GM19455 (cell line): ENCODE measurements around the gene LRRC19.

ENCODE experiments used
- ATAC-seq: cut with Tn5 transposase; IDR thresholded peaks from one replicate; pipeline ENCODE4 v1.9.1; 2021; ENCODE audit not compliant: unreplicated experiment

The LRRC19 gene

DNA sequence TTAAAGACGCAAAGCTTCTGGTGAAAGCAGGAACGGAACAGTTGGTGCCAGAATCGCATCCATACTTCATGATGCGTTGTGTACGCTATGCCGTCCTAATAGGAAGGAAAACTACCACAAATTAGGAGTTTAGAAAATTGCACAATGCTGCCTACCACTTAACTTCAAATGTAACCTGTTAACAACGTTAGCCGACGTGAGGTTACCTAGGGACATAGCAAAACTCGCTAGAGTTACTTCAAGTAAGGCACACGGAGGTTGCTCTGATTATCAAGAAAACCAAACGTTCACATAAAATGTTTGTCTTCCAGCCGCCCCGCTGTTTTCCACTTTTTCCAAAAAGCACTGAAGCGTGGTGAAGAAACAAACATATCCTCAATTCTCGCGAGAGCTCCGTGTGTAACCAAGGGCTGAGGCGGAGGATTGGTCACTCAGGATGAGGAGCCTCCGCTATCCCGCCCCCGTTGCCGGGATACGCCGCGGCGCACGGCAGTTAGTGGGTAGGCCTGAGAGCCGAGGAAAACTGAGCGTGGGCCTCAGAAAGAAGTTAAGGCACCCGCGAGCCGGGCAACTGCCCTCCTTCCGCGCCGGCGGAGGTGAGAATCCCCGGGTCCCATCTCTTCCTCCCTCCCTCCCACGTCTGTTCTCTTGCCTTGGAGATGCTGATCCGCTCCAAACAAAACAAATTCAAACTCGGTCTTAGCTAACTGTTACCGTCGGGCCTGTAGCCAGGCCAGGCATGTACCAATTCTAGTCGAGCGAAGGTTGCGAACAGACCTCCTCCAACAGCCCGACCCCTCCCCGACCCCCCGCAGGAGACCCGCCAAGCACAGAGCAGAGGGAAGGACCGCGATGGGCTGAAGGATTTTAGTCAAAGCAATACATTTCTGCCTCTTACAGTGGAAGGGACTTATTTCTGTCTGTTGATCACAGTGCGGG lies 49.3 kb downstream of the LRRC19 start, which contains the start of gene IFT74:
Gene IFT74, plus strand, starts transcription at position 492 of the 939 bp plus-strand sequence. CDS start 5,556 bp downstream, outside the sequence.
- peak; percentile 100 for ATAC-seq

DNA sequence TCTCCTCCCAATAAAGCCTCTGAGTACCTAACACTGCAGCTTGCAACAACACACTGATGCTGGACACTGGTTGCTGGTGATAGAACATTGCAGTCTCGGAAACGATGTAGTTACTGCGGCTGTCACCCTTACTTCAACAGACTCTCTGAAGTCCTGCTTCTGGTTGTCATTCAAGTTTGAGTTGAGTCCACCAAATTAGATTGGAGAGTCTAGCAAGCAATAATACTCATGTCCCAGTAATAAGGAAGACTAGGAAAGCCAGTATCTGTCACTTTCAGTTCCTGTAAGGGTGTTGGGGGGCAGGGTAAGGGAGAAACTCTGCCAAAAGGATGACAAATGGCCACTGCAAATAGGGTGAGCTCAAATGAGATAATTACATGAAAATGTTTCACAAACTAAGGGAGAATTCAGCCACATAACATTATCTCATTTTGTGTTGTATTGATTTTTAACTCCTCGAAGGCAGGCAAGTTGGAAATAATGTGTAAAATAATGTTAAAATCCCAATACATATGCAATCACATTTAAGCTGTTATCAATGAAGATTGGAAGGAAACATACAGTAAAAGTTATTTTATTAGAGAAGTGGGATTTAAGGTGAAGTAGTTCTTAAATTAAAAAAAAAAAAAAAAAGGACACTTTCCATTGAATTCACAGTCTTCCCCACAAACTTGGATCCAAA lies 50.1 kb downstream of the LRRC19 start:
- ATAC-seq: no peak

DNA sequence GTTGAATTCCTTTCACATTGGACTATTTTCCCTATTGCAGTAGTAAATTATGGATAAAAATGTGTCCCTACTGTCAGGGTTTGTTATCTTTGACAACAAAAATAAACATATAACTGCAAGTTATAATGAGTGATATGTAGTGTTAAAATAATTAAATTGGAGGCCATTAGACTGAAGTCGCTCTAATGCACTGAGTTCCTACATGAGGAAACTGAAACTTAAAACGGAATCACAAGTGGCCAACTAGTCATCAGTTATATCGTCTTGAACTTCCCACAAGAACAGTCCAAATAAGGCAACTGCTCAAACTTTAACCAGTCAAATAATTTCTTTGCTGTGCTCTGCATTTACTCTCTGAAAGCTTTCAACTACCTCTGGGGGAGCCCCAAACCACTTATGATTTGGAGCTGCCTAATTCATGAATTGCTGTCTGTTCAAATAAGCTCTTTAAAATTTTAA lies 51.4 kb downstream of the LRRC19 start:
- no peak for ATAC-seq

DNA sequence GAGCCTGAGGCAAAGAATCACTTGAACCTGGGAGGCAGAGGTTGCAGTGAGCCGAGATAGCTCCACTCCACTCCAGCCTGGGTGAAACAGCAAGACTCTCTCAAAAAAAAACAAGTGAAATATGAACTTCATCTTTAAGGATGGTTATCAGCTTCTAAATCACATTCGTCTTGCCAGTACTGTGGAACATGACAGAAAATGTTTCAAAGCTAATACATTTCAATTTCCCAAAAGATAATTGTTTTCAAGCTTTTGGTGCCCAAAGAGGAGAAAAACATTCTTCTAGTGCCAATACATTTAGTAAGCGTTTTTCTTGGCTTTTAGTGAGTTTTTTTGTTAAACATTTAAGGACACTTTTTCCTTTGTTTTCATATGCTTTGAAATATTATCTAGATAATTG lies 53.7 kb downstream of the LRRC19 start:
- no peak for ATAC-seq

DNA sequence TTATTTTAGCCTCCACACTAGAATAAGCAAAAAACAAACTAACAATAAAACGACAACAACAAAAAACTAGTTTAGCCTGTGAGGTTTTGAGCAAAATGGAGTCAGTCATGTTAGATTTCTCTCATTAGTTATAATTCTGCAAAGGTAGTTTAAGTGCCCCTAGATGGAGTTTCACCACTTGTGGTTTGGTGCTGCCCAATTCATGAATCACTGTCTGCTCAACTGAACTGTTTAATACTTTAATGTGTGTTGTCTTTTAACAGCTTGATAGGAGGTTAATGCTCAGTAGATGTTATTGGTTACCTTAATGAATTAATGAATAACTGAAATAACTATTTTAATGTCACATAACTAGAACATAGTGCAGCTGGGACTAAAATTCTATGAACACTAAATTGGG lies 55.0 kb downstream of the LRRC19 start:
- no peak for ATAC-seq

DNA sequence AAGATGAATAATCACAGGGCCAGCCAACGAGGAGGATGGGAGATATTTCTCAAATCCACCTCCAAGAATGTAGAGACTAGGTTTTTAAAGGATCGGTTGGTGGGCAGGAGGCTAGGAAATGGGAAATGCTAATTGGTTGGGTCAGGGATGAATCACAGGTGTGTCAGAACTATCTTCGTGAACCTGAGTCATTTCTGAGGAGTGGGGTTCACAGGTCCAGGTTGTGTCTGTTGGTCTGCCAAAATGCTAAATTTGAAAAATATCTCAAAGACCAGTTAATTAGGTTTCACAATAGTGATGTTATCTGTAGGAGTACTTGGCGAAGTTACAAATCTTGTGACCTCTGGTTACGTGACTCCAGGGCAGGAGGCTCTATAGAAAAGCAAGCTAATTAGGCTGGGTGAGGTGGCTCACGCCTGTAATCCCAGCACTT lies 55.8 kb downstream of the LRRC19 start:
- no peak for ATAC-seq

DNA sequence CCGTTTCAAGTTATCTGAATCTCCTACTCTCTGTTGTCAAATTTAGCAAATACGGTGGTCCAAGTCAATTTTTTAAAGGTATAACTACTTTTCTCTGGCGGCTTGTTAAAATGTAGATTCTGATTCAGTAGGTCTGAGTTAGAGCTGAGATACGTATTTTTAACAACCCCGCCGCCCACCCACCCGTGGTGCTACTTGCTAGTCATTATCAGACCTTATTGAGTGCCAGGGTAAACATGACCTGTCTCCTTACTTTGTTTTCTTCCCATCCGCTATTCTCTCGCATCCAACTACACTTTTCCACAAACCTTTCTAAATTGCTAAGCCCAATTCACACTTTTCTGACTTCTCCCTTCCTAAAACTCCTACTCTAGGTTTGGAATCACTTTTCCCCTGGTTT lies 57.7 kb downstream of the LRRC19 start:
- no peak for ATAC-seq

DNA sequence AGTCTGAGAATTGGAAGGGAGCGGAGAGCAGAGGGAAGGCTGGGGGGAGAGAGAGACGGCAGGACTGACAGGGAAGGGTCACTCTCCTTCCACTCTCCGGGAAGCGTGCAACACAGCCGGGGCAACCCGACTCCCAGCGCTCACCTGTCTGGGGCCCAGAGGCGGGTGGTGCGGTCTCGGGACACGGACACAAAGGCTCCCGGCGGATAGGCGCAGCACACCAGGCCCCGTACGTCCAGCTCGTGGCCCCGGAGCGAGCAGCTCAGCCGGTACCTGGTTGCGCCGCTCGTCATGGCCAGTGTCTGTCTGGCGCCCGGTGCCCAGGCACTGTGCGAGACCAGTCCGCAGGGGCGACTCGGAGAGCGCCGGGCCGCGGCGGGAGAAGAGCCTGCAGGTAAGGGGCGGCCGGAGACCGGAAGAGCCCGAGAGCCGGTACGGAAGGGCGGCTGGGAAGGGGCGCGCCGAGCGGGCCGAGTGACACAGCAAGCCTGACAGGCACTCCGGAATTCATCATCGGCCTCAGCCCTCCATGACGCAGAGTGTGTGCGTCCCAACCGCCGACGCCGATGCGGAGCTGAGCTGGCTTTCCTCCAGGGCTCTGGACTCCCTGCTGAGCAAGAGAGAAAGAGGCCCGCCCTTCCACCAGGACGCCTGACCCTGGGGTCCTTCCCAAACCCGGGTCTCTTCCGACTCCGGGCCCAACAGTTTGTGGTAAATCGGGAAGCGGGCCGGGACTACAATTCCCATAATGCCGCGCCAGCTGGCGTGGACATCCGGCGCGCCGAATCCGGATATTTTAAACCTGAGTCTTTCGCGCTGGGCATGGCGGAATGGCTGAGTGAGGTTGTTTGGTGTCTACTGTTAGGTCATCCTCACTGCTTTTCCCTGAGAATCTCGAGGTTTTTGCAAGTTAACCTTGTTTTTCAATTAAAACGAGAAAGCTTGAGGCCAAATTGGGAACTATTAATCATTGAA lies 58.4 kb downstream of the LRRC19 start, which contains the start of gene PLAA:
Gene PLAA, minus strand, starts transcription at position 490 of the 975 bp plus-strand sequence. Its CDS starts 197 bp downstream, at position 293.
- peak; percentile 99 for ATAC-seq

DNA sequence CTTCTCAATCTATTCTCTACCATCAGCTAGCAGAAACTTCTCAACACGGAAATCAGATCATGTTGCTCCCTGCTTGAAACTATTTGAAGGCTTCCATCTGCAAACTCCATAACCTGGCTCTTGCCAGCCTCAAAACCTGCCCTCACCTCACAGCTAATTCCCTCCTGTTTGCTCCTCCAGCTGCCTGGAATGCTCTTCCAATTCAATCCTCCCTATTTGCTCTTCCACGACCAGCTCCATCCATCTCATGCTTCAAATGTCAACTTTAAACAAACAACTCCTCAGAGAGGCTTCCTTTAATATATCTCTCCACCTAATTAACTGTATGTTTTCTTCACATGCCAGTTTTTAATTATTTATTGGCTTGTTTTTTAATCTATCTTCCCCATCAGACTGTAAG lies 59.9 kb downstream of the LRRC19 start:
- ATAC-seq: no peak
